Stimulated activated CD4-positive, alpha-beta T cell treated with anti-CD3 and anti-CD28 coated beads, TNF-alpha, amount 100 ng/mL, for 24 hours (primary cell): ENCODE measurements around the gene ACOT8.
"Not testable (repeated sequence)": the region's sequence is repeated elsewhere in the genome, so short reads cannot be mapped to it uniquely, and the experiment has no call there.

Source experiments
- DNase-seq, 3 experiments: peaks; one replicate each; pipeline ENCODE4 v3.0.0-alpha.2; 2020; ENCODE audit warnings: low read depth in 3 of 3

Gene ACOT8

DNA sequence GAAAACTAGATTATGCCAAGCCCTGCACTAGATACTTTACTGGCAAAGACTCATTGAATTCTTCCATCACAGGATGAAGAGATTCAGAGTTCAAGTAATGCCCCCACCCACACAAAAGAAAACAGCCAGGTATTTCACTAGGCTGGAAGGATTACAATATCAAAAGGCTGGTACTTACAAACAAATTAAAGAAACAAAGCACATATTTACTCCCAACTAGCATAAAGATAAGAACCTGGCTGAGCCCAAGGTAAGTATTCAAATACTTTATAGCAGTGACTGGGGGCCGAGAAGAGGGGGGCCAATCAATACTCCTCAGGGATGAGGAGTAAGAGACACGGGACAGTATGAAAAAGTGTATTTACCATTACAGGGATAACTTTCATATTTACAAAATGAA lies 3.7 kb downstream of the ACOT8 start:
- no peak for DNase-seq

DNA sequence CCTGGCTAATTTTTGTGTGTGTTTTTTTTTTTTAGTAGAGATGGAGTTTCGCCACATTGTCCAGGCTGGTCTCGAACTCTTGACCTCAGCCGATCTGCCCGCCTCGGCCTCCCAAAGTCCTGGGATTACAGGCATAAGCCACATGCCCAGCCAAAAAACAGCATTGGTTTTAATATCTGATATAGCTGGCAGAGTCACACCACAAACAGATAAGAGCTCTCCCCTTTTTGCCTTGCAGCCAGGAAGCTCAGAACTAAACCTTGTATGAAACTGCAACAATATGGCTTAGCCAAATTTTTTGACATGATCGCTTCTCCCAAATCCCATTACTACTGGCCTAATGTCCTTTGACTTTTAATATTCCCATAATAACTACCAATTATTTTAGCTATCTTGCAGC lies 4.9 kb downstream of the ACOT8 start:
- DNase-seq: no peak

DNA sequence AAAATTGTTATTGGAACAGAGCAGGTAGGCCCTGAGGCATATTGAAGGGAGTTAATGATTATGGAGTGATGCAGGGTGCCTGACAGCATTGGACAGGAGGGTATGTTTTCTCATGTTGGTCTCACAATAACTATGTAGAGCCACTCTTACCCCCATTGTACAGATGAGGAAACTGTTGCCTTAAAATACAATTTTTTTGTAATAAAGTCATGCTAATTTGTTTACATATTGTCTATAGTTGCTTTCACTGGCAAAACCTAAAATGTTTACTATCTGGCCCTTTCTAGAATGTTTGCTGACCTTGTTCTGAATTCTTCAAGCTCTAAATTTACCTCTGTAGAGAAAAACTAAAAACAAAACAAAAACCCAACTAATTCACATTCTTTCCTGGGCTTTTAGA lies 5.7 kb downstream of the ACOT8 start:
- no peak for DNase-seq

DNA sequence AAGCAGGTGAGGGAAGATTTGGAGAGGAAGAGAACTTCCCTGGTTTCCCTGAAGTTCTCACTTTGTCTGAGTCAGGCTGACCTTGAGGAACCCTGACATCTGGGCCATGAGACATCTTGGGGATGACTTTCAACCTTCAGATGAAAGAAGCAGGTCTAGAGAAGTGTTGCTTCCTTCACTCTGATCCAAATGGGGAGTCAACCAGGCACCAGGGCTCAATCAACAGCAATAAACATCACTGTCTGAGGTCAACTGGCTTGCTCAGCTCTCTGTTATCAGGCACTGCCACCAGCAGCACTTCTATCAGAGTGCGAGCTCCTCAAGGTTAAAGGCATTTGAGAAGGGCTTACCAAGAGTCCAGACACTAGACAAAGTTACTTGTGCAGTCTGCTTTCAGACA lies 6.3 kb downstream of the ACOT8 start:
- DNase-seq: no peak

- DNase-seq: no peak
Measured at GRCh38 chr20:45850238-45850637, 7.0 kb downstream of the ACOT8 start.

- no peak for DNase-seq
Measured at GRCh38 chr20:45848969-45849582, 8.1 kb downstream of the ACOT8 start.

DNA sequence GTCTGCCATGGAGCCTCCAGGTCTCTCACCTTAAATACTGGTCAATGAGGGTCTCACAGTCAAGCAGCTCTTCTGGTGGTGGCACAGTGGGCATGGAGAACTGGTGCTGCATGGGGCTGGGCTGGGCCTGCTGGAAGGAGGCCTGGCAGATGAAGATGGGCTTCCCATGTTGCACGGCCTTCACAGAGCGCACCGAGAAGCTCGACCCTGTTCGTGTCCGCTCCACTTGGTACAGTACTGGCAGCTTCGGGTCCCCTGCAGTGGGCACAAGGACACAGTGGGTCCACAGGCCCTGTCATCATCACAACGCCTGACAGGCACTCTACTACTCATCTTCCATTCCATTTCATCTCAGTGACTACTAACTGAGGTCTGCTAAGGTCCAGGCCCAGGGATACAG lies 8.8 kb downstream of the ACOT8 start:
- no peak for DNase-seq

GRCh38 chr20:45845452-45845851 lies 11.7 kb downstream of the ACOT8 start:
- no peak for DNase-seq

DNA sequence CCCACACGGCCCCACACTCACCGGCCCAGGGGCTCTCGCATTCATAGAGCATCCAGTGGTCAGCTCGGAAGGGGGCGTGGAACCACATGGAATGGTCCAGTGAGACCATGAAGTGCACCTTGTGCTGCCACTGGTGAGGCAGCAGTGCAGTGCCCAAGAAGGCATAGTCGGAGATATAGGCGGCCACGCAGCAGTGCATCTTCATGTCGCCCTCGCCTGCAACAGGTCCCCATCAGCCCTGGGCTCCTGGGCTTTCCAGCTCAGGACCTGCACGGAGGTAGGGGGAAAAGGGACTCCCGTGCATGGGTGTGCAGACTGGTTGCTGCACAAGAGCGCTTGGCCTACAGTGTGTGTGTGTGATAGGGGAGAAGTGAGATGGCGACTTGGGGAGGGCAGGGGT lies 13.7 kb downstream of the ACOT8 start:
- DNase-seq: no peak

- DNase-seq: no peak
Measured at GRCh38 chr20:45842169-45842812, 14.9 kb downstream of the ACOT8 start.

- DNase-seq: no peak
Measured at GRCh38 chr20:45841407-45842129, 15.6 kb downstream of the ACOT8 start.

GRCh38 chr20:45840700-45841198 lies 16.4 kb downstream of the ACOT8 start:
- DNase-seq: no peak

- DNase-seq: no peak
Measured at GRCh38 chr20:45836841-45837240, 20.4 kb downstream of the ACOT8 start.

- DNase-seq: no peak
Measured at GRCh38 chr20:45835825-45836224, 21.4 kb downstream of the ACOT8 start.

- DNase-seq: no peak
Measured at GRCh38 chr20:45835329-45835765, 21.8 kb downstream of the ACOT8 start.

DNA sequence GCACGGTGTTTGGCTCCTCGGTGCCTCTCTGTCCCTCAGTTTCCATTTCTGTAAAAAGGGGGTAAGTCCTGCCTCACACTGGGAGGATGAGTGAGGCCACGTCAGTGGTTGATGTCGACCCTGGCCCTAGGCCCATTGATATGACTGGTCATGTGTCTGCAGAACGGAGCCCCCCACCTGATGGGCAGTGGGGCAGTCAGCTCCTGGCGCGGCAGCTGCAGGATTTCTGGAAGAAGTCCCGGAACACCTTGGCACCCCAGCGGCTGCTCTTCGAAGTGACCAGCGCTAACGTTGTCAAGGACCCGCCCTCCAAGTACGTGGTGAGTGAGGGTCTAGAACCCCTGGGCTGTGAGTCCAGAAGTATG lies 22.4 kb downstream of the ACOT8 start:
- DNase-seq: no peak

GRCh38 chr20:45833883-45834796 lies 23.1 kb downstream of the ACOT8 start:
- peak in 1 of 3 experiments; percentile 52 for DNase-seq

GRCh38 chr20:45833030-45833882 lies 23.9 kb downstream of the ACOT8 start, which contains the start of gene SNX21:
Gene SNX21, plus strand, starts transcription at chr20:45833799. Its CDS starts 121 bp downstream, at chr20:45833920.
- peak in 1 of 3 experiments; percentile 22 for DNase-seq

GRCh38 chr20:45832619-45833018 lies 24.6 kb downstream of the ACOT8 start:
- DNase-seq: no peak

- DNase-seq: not testable (repeated sequence)
Measured at GRCh38 chr20:45829673-45830106, 27.5 kb downstream of the ACOT8 start.

DNA sequence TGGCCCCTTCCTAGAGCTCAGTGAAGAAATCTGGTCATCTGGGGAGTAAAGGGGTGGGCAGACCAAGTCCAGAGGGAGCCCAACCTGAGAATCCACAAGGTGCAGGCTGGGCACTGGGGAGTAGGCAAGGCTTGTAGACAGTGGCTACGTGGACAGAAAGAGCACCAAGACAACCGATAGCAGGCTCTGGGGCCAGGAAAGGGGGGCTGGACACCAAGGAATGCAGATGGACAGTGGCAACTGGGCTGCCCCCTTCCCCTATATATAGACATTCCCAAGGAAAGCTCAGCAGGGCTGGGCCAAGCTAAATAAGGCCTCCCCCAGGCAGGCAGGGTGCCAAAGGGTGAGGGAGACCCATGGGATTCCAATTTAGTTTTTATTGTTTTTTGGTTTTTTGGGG lies 28.6 kb downstream of the ACOT8 start:
- no peak for DNase-seq
